Measurements from ENCODE around the gene FSTL4.

Gene FSTL4

DNA sequence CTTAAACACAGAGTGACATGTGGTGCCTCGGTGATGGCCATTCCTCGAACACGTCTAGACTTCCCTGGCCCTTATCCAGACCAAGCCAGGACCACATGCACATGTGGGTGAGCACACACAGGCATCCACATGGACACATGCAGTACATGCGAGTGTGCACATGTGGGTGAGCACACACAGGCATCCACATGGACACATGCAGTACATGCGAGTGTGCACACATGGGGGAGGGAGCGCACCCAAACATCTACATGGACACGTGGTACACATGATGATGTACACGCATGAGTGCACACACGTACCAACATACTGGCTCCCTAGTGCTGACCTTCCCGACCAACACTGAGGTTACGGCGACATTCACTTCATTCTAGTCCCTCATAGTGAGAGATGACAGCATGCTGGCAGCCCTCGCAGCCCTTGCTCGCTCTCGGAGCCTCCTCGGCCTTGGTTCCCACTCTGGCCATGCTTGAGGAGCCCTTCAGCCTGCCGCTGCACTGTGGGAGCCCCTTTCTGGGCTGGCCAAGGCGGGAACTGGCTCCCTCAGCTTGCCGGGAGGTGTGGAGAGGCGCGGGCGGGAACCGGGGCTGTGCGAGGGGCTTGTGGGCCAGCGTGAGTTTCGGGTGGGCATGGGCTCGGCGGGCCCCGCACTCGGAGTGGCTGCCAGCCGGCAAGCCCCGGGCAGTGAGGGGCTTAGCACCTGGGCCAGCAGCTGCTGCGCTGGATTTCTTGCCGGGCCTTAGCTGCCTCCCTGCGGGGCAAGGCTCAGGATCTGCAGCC lies 373.7 kb downstream of the FSTL4 start:
- no peak for DNase-seq
- H3K36me3 ChIP-seq (ENCODE audit: control insufficient read depth in 4 of 4, insufficient read depth in 4 of 4, low read length in 3 of 4) = no peaks in the 10 kb centered on the region
- ChIA-PET POLR2A (no interaction called here), CTCF (no interaction called here)
- peaks cover 0 to 16% (median 12%) of the 10 kb centered on the region in 4 experiments for H3K4me1 ChIP-seq (ENCODE audit: control extremely low read depth in 1 of 4, control insufficient read depth in 4 of 4, insufficient read depth in 4 of 4, low read length in 3 of 4)
- no peak overlapping the region for H3K4me3 ChIP-seq (ENCODE audit: control insufficient read depth in 1 of 7, extremely low read depth in 1 of 7, insufficient read depth in 4 of 7, low read depth in 2 of 7, low read length in 6 of 7)
- H3K27ac ChIP-seq (ENCODE audit: insufficient read depth in 1 of 2, low read depth in 1 of 2, low read length in 2 of 2, poor library complexity in 1 of 2, severe bottlenecking in 2 of 2) = no peak overlapping the region
- H3K9me3 ChIP-seq (ENCODE audit: control extremely low read depth in 1 of 5, control insufficient read depth in 4 of 5, insufficient read depth in 2 of 5, low read depth in 1 of 5, low read length in 4 of 5) = no peaks in the 10 kb centered on the region
- no peaks in the 10 kb centered on the region for H3K27me3 ChIP-seq (replicated peaks in 2 of 5; ENCODE audit: control insufficient read depth in 4 of 5, insufficient read depth in 5 of 5, low read length in 4 of 5)
- 98% methylated on average over 20 of the region's 35 CpGs for WGBS (ENCODE audit: insufficient coverage)

GRCh38 chr5:133236976-133237375 lies 375.4 kb downstream of the FSTL4 start:
- CTCF ChIA-PET = interaction anchor here (0.8 kb wide), 1 partner anchor 9 kb away, joined by 3 read pairs; no protein-coding TSS in a partner anchor
- DNase-seq = no peak
- Histone ChIP-seq H3K27ac (ENCODE audit: insufficient read depth in 1 of 2, low read depth in 1 of 2, low read length in 2 of 2, poor library complexity in 1 of 2, severe bottlenecking in 2 of 2) (no peak overlapping the region), H3K36me3 (ENCODE audit: control insufficient read depth in 4 of 4, insufficient read depth in 4 of 4, low read length in 3 of 4) (no peaks in the 10 kb centered on the region), H3K9me3 (ENCODE audit: control extremely low read depth in 1 of 5, control insufficient read depth in 4 of 5, insufficient read depth in 2 of 5, low read depth in 1 of 5, low read length in 4 of 5) (no peaks in the 10 kb centered on the region), H3K4me1 (ENCODE audit: control extremely low read depth in 1 of 4, control insufficient read depth in 4 of 4, insufficient read depth in 4 of 4, low read length in 3 of 4) (peaks cover 0 to 16% (median 12%) of the 10 kb centered on the region in 4 experiments), H3K27me3 (replicated peaks in 2 of 5; ENCODE audit: control insufficient read depth in 4 of 5, insufficient read depth in 5 of 5, low read length in 4 of 5) (no peaks in the 10 kb centered on the region), H3K4me3 (ENCODE audit: control insufficient read depth in 1 of 7, extremely low read depth in 1 of 7, insufficient read depth in 4 of 7, low read depth in 2 of 7, low read length in 6 of 7) (no peak overlapping the region)
- 86% methylated on average over 8 of the region's 12 CpGs for WGBS (ENCODE audit: insufficient coverage)
- POLR2A ChIA-PET = no interaction called here

DNA sequence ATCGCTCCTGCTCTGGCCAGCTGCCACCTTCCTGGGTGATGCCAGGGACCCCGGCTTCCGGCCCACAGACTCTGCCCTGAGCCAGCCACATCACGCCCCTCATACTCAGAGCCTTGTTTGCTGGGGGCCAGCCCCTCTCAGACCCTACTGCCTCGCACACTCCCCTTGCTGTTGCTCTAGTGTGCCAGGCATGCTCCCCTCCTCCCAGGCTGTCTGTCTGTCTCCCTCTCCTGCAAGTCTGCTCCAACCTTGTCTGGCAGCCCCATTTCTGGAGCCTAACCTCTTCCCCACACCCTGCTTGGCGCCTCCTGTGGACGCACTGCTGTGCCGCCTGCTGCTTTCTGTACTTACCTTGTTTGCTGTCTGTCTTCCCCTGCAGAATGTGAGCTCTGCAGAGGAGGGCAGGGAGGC lies 375.8 kb downstream of the FSTL4 start:
- POLR2A ChIA-PET = no interaction called here
- DNase-seq = no peak
- Histone ChIP-seq H3K27ac (ENCODE audit: insufficient read depth in 1 of 2, low read depth in 1 of 2, low read length in 2 of 2, poor library complexity in 1 of 2, severe bottlenecking in 2 of 2) (no peak overlapping the region), H3K36me3 (ENCODE audit: control insufficient read depth in 4 of 4, insufficient read depth in 4 of 4, low read length in 3 of 4) (no peaks in the 10 kb centered on the region), H3K9me3 (ENCODE audit: control extremely low read depth in 1 of 5, control insufficient read depth in 4 of 5, insufficient read depth in 2 of 5, low read depth in 1 of 5, low read length in 4 of 5) (no peaks in the 10 kb centered on the region), H3K4me1 (ENCODE audit: control extremely low read depth in 1 of 4, control insufficient read depth in 4 of 4, insufficient read depth in 4 of 4, low read length in 3 of 4) (peaks cover 0 to 16% (median 10%) of the 10 kb centered on the region in 4 experiments), H3K27me3 (replicated peaks in 2 of 5; ENCODE audit: control insufficient read depth in 4 of 5, insufficient read depth in 5 of 5, low read length in 4 of 5) (no peaks in the 10 kb centered on the region), H3K4me3 (ENCODE audit: control insufficient read depth in 1 of 7, extremely low read depth in 1 of 7, insufficient read depth in 4 of 7, low read depth in 2 of 7, low read length in 6 of 7) (no peak overlapping the region)
- 95% methylated on average over 5 of the region's 8 CpGs for WGBS (ENCODE audit: insufficient coverage)
- CTCF ChIA-PET = no interaction called here

GRCh38 chr5:133235696-133236426 lies 376.5 kb downstream of the FSTL4 start:
- whole genome bisulfite sequencing (ENCODE audit: insufficient coverage) = 96% methylated on average over 5 of the region's 9 CpGs
- ChIA-PET CTCF (interaction anchor here (1.6 kb wide), 1 partner anchor 123 kb away, joined by 3 read pairs; no protein-coding TSS in a partner anchor), POLR2A (no interaction called here)
- peaks cover 0 to 10% (median 4%) of the 10 kb centered on the region in 4 experiments for H3K4me1 ChIP-seq (ENCODE audit: control extremely low read depth in 1 of 4, control insufficient read depth in 4 of 4, insufficient read depth in 4 of 4, low read length in 3 of 4)
- no peak overlapping the region for H3K4me3 ChIP-seq (ENCODE audit: control insufficient read depth in 1 of 7, extremely low read depth in 1 of 7, insufficient read depth in 4 of 7, low read depth in 2 of 7, low read length in 6 of 7)
- H3K9me3 ChIP-seq (ENCODE audit: control extremely low read depth in 1 of 5, control insufficient read depth in 4 of 5, insufficient read depth in 2 of 5, low read depth in 1 of 5, low read length in 4 of 5) = no peaks in the 10 kb centered on the region
- H3K36me3 ChIP-seq (ENCODE audit: control insufficient read depth in 4 of 4, insufficient read depth in 4 of 4, low read length in 3 of 4) = no peaks in the 10 kb centered on the region
- H3K27me3 ChIP-seq (replicated peaks in 2 of 5; ENCODE audit: control insufficient read depth in 4 of 5, insufficient read depth in 5 of 5, low read length in 4 of 5) = no peaks in the 10 kb centered on the region
- no peak for DNase-seq
- H3K27ac ChIP-seq (ENCODE audit: insufficient read depth in 1 of 2, low read depth in 1 of 2, low read length in 2 of 2, poor library complexity in 1 of 2, severe bottlenecking in 2 of 2) = no peak overlapping the region

- DNase-seq = no peak
- no peaks in the 10 kb centered on the region for H3K36me3 ChIP-seq (ENCODE audit: control insufficient read depth in 4 of 4, insufficient read depth in 4 of 4, low read length in 3 of 4)
- 100% methylated on average over 5 of the region's 6 CpGs for WGBS (ENCODE audit: insufficient coverage)
- peaks cover 0 to 2% (median 0%) of the 10 kb centered on the region in 5 experiments for H3K27me3 ChIP-seq (replicated peaks in 2 of 5; ENCODE audit: control insufficient read depth in 4 of 5, insufficient read depth in 5 of 5, low read length in 4 of 5)
- POLR2A ChIA-PET = interaction anchor here (0.5 kb wide), 1 partner anchor 126 kb away, joined by 3 read pairs; no protein-coding TSS in a partner anchor
- CTCF ChIA-PET = interaction anchor here (1.2 to 1.6 kb wide), 2 partner anchors 10 to 122 kb away, joined by 3 read pairs; no protein-coding TSS in a partner anchor
- no peak overlapping the region for H3K4me3 ChIP-seq (ENCODE audit: control insufficient read depth in 1 of 7, extremely low read depth in 1 of 7, insufficient read depth in 4 of 7, low read depth in 2 of 7, low read length in 6 of 7)
- no peaks in the 10 kb centered on the region for H3K9me3 ChIP-seq (ENCODE audit: control extremely low read depth in 1 of 5, control insufficient read depth in 4 of 5, insufficient read depth in 2 of 5, low read depth in 1 of 5, low read length in 4 of 5)
- peaks cover 0 to under 1% (median 0%) of the 10 kb centered on the region in 4 experiments for H3K4me1 ChIP-seq (ENCODE audit: control extremely low read depth in 1 of 4, control insufficient read depth in 4 of 4, insufficient read depth in 4 of 4, low read length in 3 of 4)
- H3K27ac ChIP-seq (ENCODE audit: insufficient read depth in 1 of 2, low read depth in 1 of 2, low read length in 2 of 2, poor library complexity in 1 of 2, severe bottlenecking in 2 of 2) = no peak overlapping the region
Observed at GRCh38 chr5:133234911-133235310, 377.4 kb downstream of the FSTL4 start.

GRCh38 chr5:133234273-133234672 lies 378.1 kb downstream of the FSTL4 start:
- 90% methylated on average over 3 of the region's 3 CpGs for WGBS (ENCODE audit: insufficient coverage)
- CTCF ChIA-PET = interaction anchor here (1.2 kb wide), 1 partner anchor 9 kb away, joined by 3 read pairs; no protein-coding TSS in a partner anchor
- H3K4me1 ChIP-seq (ENCODE audit: control extremely low read depth in 1 of 4, control insufficient read depth in 4 of 4, insufficient read depth in 4 of 4, low read length in 3 of 4) = no peaks in the 10 kb centered on the region
- H3K27me3 ChIP-seq (replicated peaks in 2 of 5; ENCODE audit: control insufficient read depth in 4 of 5, insufficient read depth in 5 of 5, low read length in 4 of 5) = peaks cover 0 to 4% (median 0%) of the 10 kb centered on the region in 5 experiments
- H3K9me3 ChIP-seq (ENCODE audit: control extremely low read depth in 1 of 5, control insufficient read depth in 4 of 5, insufficient read depth in 2 of 5, low read depth in 1 of 5, low read length in 4 of 5) = no peaks in the 10 kb centered on the region
- no peak overlapping the region for H3K4me3 ChIP-seq (ENCODE audit: control insufficient read depth in 1 of 7, extremely low read depth in 1 of 7, insufficient read depth in 4 of 7, low read depth in 2 of 7, low read length in 6 of 7)
- H3K27ac ChIP-seq (ENCODE audit: insufficient read depth in 1 of 2, low read depth in 1 of 2, low read length in 2 of 2, poor library complexity in 1 of 2, severe bottlenecking in 2 of 2) = no peak overlapping the region
- DNase-seq = no peak
- no peaks in the 10 kb centered on the region for H3K36me3 ChIP-seq (ENCODE audit: control insufficient read depth in 4 of 4, insufficient read depth in 4 of 4, low read length in 3 of 4)
- POLR2A ChIA-PET = no interaction called here

DNA sequence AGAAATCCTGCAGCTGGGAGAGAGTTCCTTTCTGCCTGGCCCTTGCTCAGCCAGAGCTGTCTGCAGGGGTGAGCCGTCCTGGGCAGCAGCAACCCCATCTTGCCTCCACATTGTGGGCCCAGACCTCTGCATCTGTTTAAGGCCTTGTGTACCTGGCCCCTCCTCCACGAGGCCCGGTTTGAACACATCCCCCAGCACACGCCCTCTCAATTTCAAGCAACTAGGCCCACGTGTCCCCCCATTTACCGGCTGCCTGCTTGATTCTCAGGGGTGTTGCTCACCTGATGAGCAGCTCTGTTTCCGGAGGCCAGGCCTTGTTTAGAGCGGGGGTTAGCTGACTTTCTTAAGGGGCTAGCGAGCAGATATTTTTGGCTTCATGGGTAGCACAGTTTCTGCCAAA lies 378.7 kb downstream of the FSTL4 start:
- Histone ChIP-seq H3K27me3 (replicated peaks in 2 of 5; ENCODE audit: control insufficient read depth in 4 of 5, insufficient read depth in 5 of 5, low read length in 4 of 5) (peaks cover 0 to 4% (median 0%) of the 10 kb centered on the region in 5 experiments), H3K4me3 (ENCODE audit: control insufficient read depth in 1 of 7, extremely low read depth in 1 of 7, insufficient read depth in 4 of 7, low read depth in 2 of 7, low read length in 6 of 7) (no peak overlapping the region), H3K36me3 (ENCODE audit: control insufficient read depth in 4 of 4, insufficient read depth in 4 of 4, low read length in 3 of 4) (no peaks in the 10 kb centered on the region), H3K9me3 (ENCODE audit: control extremely low read depth in 1 of 5, control insufficient read depth in 4 of 5, insufficient read depth in 2 of 5, low read depth in 1 of 5, low read length in 4 of 5) (no peaks in the 10 kb centered on the region), H3K4me1 (ENCODE audit: control extremely low read depth in 1 of 4, control insufficient read depth in 4 of 4, insufficient read depth in 4 of 4, low read length in 3 of 4) (no peaks in the 10 kb centered on the region), H3K27ac (ENCODE audit: insufficient read depth in 1 of 2, low read depth in 1 of 2, low read length in 2 of 2, poor library complexity in 1 of 2, severe bottlenecking in 2 of 2) (no peak overlapping the region)
- DNase-seq = no peak
- CTCF ChIA-PET = no interaction called here
- WGBS (ENCODE audit: insufficient coverage) = 96% methylated on average over 9 of the region's 9 CpGs
- POLR2A ChIA-PET = no interaction called here

Data from common myeloid progenitor, CD34-positive (primary cell).